Activated naive CD4-positive, alpha-beta T cell treated with anti-CD3 and anti-CD28 coated beads, Interleukin-2, amount 50 U/mL, for 24 hours (primary cell): ENCODE measurements around the gene ST6GALNAC4.
A peak's percentile ranks its signal among the peaks of the same experiment; 100 is the strongest.

Experiments used
- H3K27ac Mint-ChIP-seq: one replicate; pipeline ENCODE4 v1.8.0; 2021; ENCODE audit warnings: mild to moderate bottlenecking, mixed read lengths
- H3K27me3 Mint-ChIP-seq: one replicate; pipeline ENCODE4 v1.8.0; 2021; ENCODE audit warnings: mixed read lengths
- H3K36me3 Mint-ChIP-seq: one replicate; pipeline ENCODE4 v1.8.0; 2021; ENCODE audit warnings: mixed read lengths
- H3K4me1 Mint-ChIP-seq: one replicate; pipeline ENCODE4 v1.8.0; 2021; ENCODE audit warnings: mixed read lengths
- H3K4me3 Mint-ChIP-seq: one replicate; pipeline ENCODE4 v1.8.0; 2021; ENCODE audit warnings: mild to moderate bottlenecking, mixed read lengths
- H3K9me3 Mint-ChIP-seq: one replicate; pipeline ENCODE4 v1.8.0; 2021; ENCODE audit warnings: mixed read lengths

The ST6GALNAC4 gene

GRCh38 chr9:127940593-127940992, 23.8 kb upstream of the ST6GALNAC4 start:
- no peaks in the 10 kb centered on the region for H3K27me3 Mint-ChIP-seq

GRCh38 chr9:127938298-127938690, 21.5 kb upstream of the ST6GALNAC4 start:
- H3K4me3 Mint-ChIP-seq = peak overlapping the region; percentile 68
- H3K27ac Mint-ChIP-seq = peak overlapping the region; percentile 84
- H3K27me3 Mint-ChIP-seq = no peaks in the 10 kb centered on the region
- H3K9me3 Mint-ChIP-seq = no peaks in the 10 kb centered on the region
- H3K36me3 Mint-ChIP-seq = peaks cover 8% of the 10 kb centered on the region
- peaks cover 43% of the 10 kb centered on the region for H3K4me1 Mint-ChIP-seq

More at GRCh38 chr9:127940593-127940992, 23.8 kb upstream of the ST6GALNAC4 start:
- Mint-ChIP-seq H3K36me3 (peaks cover 9% of the 10 kb centered on the region), H3K4me3 (no peak overlapping the region), H3K9me3 (no peaks in the 10 kb centered on the region), H3K27ac (peak overlapping the region; percentile 91), H3K4me1 (peaks cover 44% of the 10 kb centered on the region)

- Mint-ChIP-seq H3K9me3 (no peaks in the 10 kb centered on the region), H3K27ac (peak within 1 kb of the TSS; percentile 99), H3K4me1 (peaks cover 44% of the 10 kb centered on the region), H3K27me3 (no peaks in the 10 kb centered on the region), H3K36me3 (peaks cover 12% of the 10 kb centered on the region), H3K4me3 (peak within 1 kb of the TSS; percentile 96)
Measured at GRCh38 chr9:127937388-127938297, 20.8 kb upstream of the ST6GALNAC4 start, which contains the start of gene DPM2. TSS of gene DPM2 (minus strand) at chr9:127937854. CDS start at chr9:127937820, 34 bp downstream.

GRCh38 chr9:127937056-127937387, 20.2 kb upstream of the ST6GALNAC4 start:
- H3K36me3 Mint-ChIP-seq = peaks cover 12% of the 10 kb centered on the region
- H3K27me3 Mint-ChIP-seq = no peaks in the 10 kb centered on the region
- peak overlapping the region; percentile 96 for H3K4me3 Mint-ChIP-seq
- H3K4me1 Mint-ChIP-seq = peaks cover 44% of the 10 kb centered on the region
- no peaks in the 10 kb centered on the region for H3K9me3 Mint-ChIP-seq
- peak overlapping the region; percentile 99 for H3K27ac Mint-ChIP-seq

GRCh38 chr9:127936347-127936852, 19.6 kb upstream of the ST6GALNAC4 start:
- Mint-ChIP-seq H3K4me1 (peaks cover 48% of the 10 kb centered on the region), H3K9me3 (no peaks in the 10 kb centered on the region)

GRCh38 chr9:127935765-127936221, 19.0 kb upstream of the ST6GALNAC4 start:
- Mint-ChIP-seq H3K4me3 (peak overlapping the region; percentile 96), H3K27ac (peak overlapping the region; percentile 76), H3K27me3 (no peaks in the 10 kb centered on the region), H3K36me3 (peaks cover 12% of the 10 kb centered on the region), H3K4me1 (peaks cover 54% of the 10 kb centered on the region), H3K9me3 (no peaks in the 10 kb centered on the region)

More at GRCh38 chr9:127936347-127936852, 19.6 kb upstream of the ST6GALNAC4 start:
- Mint-ChIP-seq H3K4me3 (peak overlapping the region; percentile 96), H3K27ac (peak overlapping the region; percentile 33), H3K27me3 (no peaks in the 10 kb centered on the region), H3K36me3 (peaks cover 12% of the 10 kb centered on the region)

GRCh38 chr9:127934986-127935385, 18.1 kb upstream of the ST6GALNAC4 start:
- Mint-ChIP-seq H3K9me3 (no peaks in the 10 kb centered on the region), H3K4me1 (peaks cover 57% of the 10 kb centered on the region), H3K4me3 (peak overlapping the region; percentile 96), H3K36me3 (peaks cover 10% of the 10 kb centered on the region), H3K27ac (peak overlapping the region; percentile 77), H3K27me3 (no peaks in the 10 kb centered on the region)

GRCh38 chr9:127934248-127934647, 17.4 kb upstream of the ST6GALNAC4 start:
- Mint-ChIP-seq H3K4me1 (peaks cover 63% of the 10 kb centered on the region), H3K4me3 (peak overlapping the region; percentile 43)

GRCh38 chr9:127931092-127931881, 14.4 kb upstream of the ST6GALNAC4 start:
- H3K36me3 Mint-ChIP-seq = peaks cover 10% of the 10 kb centered on the region
- no peaks in the 10 kb centered on the region for H3K27me3 Mint-ChIP-seq
- peak overlapping the region; percentile 80 for H3K4me3 Mint-ChIP-seq
- peak overlapping the region; percentile 79 for H3K27ac Mint-ChIP-seq
- no peaks in the 10 kb centered on the region for H3K9me3 Mint-ChIP-seq
- peaks cover 50% of the 10 kb centered on the region for H3K4me1 Mint-ChIP-seq

More at GRCh38 chr9:127934248-127934647, 17.4 kb upstream of the ST6GALNAC4 start:
- no peaks in the 10 kb centered on the region for H3K9me3 Mint-ChIP-seq
- no peak overlapping the region for H3K27ac Mint-ChIP-seq
- peaks cover 10% of the 10 kb centered on the region for H3K36me3 Mint-ChIP-seq
- no peaks in the 10 kb centered on the region for H3K27me3 Mint-ChIP-seq

- H3K27me3 Mint-ChIP-seq = no peaks in the 10 kb centered on the region
- peaks cover 8% of the 10 kb centered on the region for H3K36me3 Mint-ChIP-seq
- peak within 1 kb of the TSS; percentile 80 for H3K4me3 Mint-ChIP-seq
- peak within 1 kb of the TSS; percentile 79 for H3K27ac Mint-ChIP-seq
- no peaks in the 10 kb centered on the region for H3K9me3 Mint-ChIP-seq
- peaks cover 43% of the 10 kb centered on the region for H3K4me1 Mint-ChIP-seq
Measured at GRCh38 chr9:127930231-127931091, 13.6 kb upstream of the ST6GALNAC4 start, which contains the start of gene PIP5KL1. TSS of gene PIP5KL1 (minus strand) at chr9:127930777. CDS start at chr9:127930752, 25 bp downstream.

- Mint-ChIP-seq H3K27me3 (no peaks in the 10 kb centered on the region), H3K4me1 (peaks cover 38% of the 10 kb centered on the region), H3K9me3 (no peaks in the 10 kb centered on the region), H3K4me3 (peak overlapping the region; percentile 57), H3K27ac (no peak overlapping the region), H3K36me3 (peaks cover 8% of the 10 kb centered on the region)
Measured at GRCh38 chr9:127929625-127929979, 12.8 kb upstream of the ST6GALNAC4 start.

GRCh38 chr9:127928676-127929624, 12.1 kb upstream of the ST6GALNAC4 start:
- peak overlapping the region; percentile 20 for H3K4me3 Mint-ChIP-seq
- H3K27ac Mint-ChIP-seq = no peak overlapping the region
- H3K9me3 Mint-ChIP-seq = no peaks in the 10 kb centered on the region
- peaks cover 32% of the 10 kb centered on the region for H3K4me1 Mint-ChIP-seq
- no peaks in the 10 kb centered on the region for H3K27me3 Mint-ChIP-seq
- H3K36me3 Mint-ChIP-seq = peaks cover 4% of the 10 kb centered on the region

GRCh38 chr9:127927988-127928675, 11.3 kb upstream of the ST6GALNAC4 start:
- no peaks in the 10 kb centered on the region for H3K9me3 Mint-ChIP-seq
- no peak overlapping the region for H3K27ac Mint-ChIP-seq
- H3K36me3 Mint-ChIP-seq = peaks cover 3% of the 10 kb centered on the region
- peak overlapping the region; percentile 20 for H3K4me3 Mint-ChIP-seq
- peaks cover 2% of the 10 kb centered on the region for H3K27me3 Mint-ChIP-seq
- H3K4me1 Mint-ChIP-seq = peaks cover 31% of the 10 kb centered on the region
